Trophoblast cell (in vitro differentiated cells and primary cell): Measurements from ENCODE around the gene APOH.

ENCODE experiments used
- DNase-seq, 2 donors: peaks; one replicate each; pipeline ENCODE4 v3.0.0-alpha.2; 2016
- H2AFZ ChIP-seq: 2 replicates; pipeline ENCODE4 v1.6.1; 2013; ENCODE audit warnings: low read length, moderate library complexity, mild to moderate bottlenecking; ENCODE audit not compliant: insufficient read depth, poor library complexity
- H2AK5ac ChIP-seq: 2 replicates; pipeline ENCODE4 v1.6.1; 2013; ENCODE audit warnings: mild to moderate bottlenecking, low read length
- H2BK120ac ChIP-seq: 2 replicates; pipeline ENCODE4 v1.6.1; 2013; ENCODE audit warnings: low read length, mild to moderate bottlenecking, moderate library complexity; ENCODE audit not compliant: insufficient read depth, poor library complexity
- H2BK12ac ChIP-seq: 2 replicates; pipeline ENCODE4 v1.6.1; 2013; ENCODE audit warnings: mild to moderate bottlenecking, low read length, moderate library complexity
- H2BK5ac ChIP-seq: 2 replicates; pipeline ENCODE4 v1.6.1; 2013; ENCODE audit warnings: low read length, low read depth, moderate library complexity, mild to moderate bottlenecking; ENCODE audit not compliant: poor library complexity
- H3K14ac ChIP-seq: 2 replicates; pipeline ENCODE4 v1.6.1; 2013; ENCODE audit warnings: mild to moderate bottlenecking, low read length
- H3K18ac ChIP-seq: 2 replicates; pipeline ENCODE4 v1.6.1; 2013; ENCODE audit warnings: mild to moderate bottlenecking, low read length
- H3K23ac ChIP-seq: 2 replicates; pipeline ENCODE4 v1.6.1; 2013; ENCODE audit warnings: low read length
- H3K27ac ChIP-seq: 2 replicates; pipeline ENCODE4 v1.5.1; 2013; ENCODE audit warnings: low read depth, mild to moderate bottlenecking, inconsistent platforms, low read length, moderate library complexity
- H3K27me3 ChIP-seq: 2 replicates; pipeline ENCODE4 v1.6.1; 2013; ENCODE audit warnings: inconsistent platforms, mild to moderate bottlenecking, low read length, moderate library complexity; ENCODE audit not compliant: insufficient read depth
- H3K36me3 ChIP-seq, 2 experiments: 1 replicate in 1 of 2; 2 replicates in 1 of 2; pipeline ENCODE4 v1.6.1; 2013; ENCODE audit warnings: low read length in 2 of 2, mild to moderate bottlenecking in 2 of 2, moderate library complexity in 1 of 2; ENCODE audit not compliant: insufficient read depth in 2 of 2, control insufficient read depth in 1 of 2
- H3K4ac ChIP-seq: 2 replicates; pipeline ENCODE4 v1.6.1; 2013; ENCODE audit warnings: low read depth, mild to moderate bottlenecking, low read length, moderate library complexity
- H3K4me1 ChIP-seq, 2 experiments: 1 replicate in 1 of 2; 2 replicates in 1 of 2; pipeline ENCODE4 v1.6.1; 2013; ENCODE audit warnings: low read length in 2 of 2, mild to moderate bottlenecking in 2 of 2, moderate library complexity in 1 of 2; ENCODE audit not compliant: insufficient read depth in 2 of 2, control insufficient read depth in 1 of 2
- H3K4me2 ChIP-seq: 2 replicates; pipeline ENCODE4 v1.6.1; 2013; ENCODE audit warnings: inconsistent platforms, mild to moderate bottlenecking, low read length, moderate library complexity
- H3K4me3 ChIP-seq: 2 replicates; pipeline ENCODE4 v1.5.1; 2013; ENCODE audit warnings: mild to moderate bottlenecking, low read depth, low read length, inconsistent platforms
- H3K79me1 ChIP-seq: one replicate; pipeline ENCODE4 v1.6.1; 2013; ENCODE audit warnings: low read length
- H3K79me2 ChIP-seq: 2 replicates; pipeline ENCODE4 v1.6.1; 2013; ENCODE audit warnings: low read length, mild to moderate bottlenecking; ENCODE audit not compliant: control insufficient read depth, insufficient read depth, poor library complexity
- H3K9ac ChIP-seq: 2 replicates; pipeline ENCODE4 v1.6.1; 2013; ENCODE audit warnings: mild to moderate bottlenecking, low read length
- H3K9me3 ChIP-seq: 2 replicates; pipeline ENCODE4 v1.6.1; 2013; ENCODE audit warnings: low read depth, mild to moderate bottlenecking, control low read depth, inconsistent platforms, low read length; ENCODE audit not compliant: insufficient read depth
- H4K12ac ChIP-seq: 2 replicates; pipeline ENCODE4 v1.6.1; 2013; ENCODE audit warnings: low read depth, mild to moderate bottlenecking, low read length, moderate library complexity
- H4K8ac ChIP-seq: 2 replicates; pipeline ENCODE4 v1.6.1; 2013; ENCODE audit warnings: low read depth, mild to moderate bottlenecking, low read length, moderate library complexity
- H4K91ac ChIP-seq: one replicate; pipeline ENCODE4 v1.6.1; 2013; ENCODE audit warnings: low read depth, mild to moderate bottlenecking, low read length, moderate library complexity
- WGBS: extraction: QIAGEN DNeasy Blood & Tissue Kit; methylation state at CpG from one replicate; pipeline ENCODE4 v1.1.7; 2013; ENCODE audit warnings: missing lambda C conversion rate; ENCODE audit not compliant: insufficient read length, insufficient coverage; ENCODE audit errors: extremely low coverage; 5-methylcytosine and 5-hydroxymethylcytosine counted together

The APOH gene

DNA sequence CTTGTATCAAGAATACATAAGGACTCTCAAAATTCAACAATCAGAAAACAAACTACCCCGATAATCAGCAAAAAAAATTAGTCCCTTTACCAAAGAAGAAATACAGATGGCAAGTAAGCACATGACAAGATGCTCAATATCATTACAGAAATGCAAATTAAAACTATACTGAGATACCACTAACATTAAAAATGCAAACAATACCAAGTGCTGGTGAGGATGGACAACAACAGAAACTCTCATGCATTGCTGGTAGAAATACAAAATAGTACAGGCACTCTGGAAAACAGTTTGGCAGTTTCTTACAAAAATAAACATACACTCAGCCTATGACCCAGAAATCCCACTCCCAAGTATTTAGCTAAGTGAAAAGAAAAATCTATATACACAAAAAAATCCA is 44.8 kb downstream of the APOH start:
- Histone ChIP-seq H3K79me2 (no peaks in the 10 kb centered on the region), H3K4me3 (no peak overlapping the region), H3K4me1 (no peaks in the 10 kb centered on the region), H3K79me1 (no peaks in the 10 kb centered on the region), H3K27me3 (no peaks in the 10 kb centered on the region), H3K14ac (no peak overlapping the region), H3K36me3 (no peaks in the 10 kb centered on the region), H2AK5ac (no peak overlapping the region), H3K4ac (no peak overlapping the region), H3K9ac (no peak overlapping the region), H2BK12ac (no peak overlapping the region), H4K91ac (no peak overlapping the region), H3K4me2 (no peak overlapping the region), H3K9me3 (no peaks in the 10 kb centered on the region), H3K18ac (no peak overlapping the region), H4K8ac (no peak overlapping the region), H3K27ac (no peak overlapping the region), H2BK5ac (no peak overlapping the region), H2AFZ (no peak overlapping the region), H4K12ac (no peak overlapping the region), H2BK120ac (no peak overlapping the region), H3K23ac (no peak overlapping the region)
- no CpG with 5 or more reads among the region's 1 CpG for WGBS
- DNase-seq: no peak

DNA sequence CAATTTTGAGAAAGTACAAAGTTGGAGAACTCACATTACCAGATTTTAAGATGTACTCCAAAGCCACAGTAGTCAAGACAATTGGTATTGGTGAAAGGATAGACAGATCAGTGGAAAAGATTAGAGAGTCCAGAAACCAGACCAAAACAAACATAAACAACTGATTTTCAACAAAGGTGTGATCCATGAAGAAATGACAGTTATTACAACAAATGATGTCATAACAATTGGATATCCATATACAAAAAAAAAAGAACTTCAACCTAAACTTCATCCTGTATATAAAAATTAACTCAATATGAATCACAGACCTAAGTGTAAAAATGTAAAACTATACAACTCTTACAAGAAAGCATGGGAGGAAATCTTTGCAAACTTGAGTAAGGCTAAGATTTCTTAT is 45.7 kb downstream of the APOH start:
- H3K4me3 ChIP-seq: no peak overlapping the region
- no peak overlapping the region for H2BK120ac ChIP-seq
- no peaks in the 10 kb centered on the region for H3K36me3 ChIP-seq
- DNase-seq: no peak
- no peak overlapping the region for H2AFZ ChIP-seq
- no peak overlapping the region for H3K4me2 ChIP-seq
- H3K27me3 ChIP-seq: no peaks in the 10 kb centered on the region
- no peak overlapping the region for H3K18ac ChIP-seq
- no peak overlapping the region for H3K23ac ChIP-seq
- no peak overlapping the region for H4K8ac ChIP-seq
- H2BK12ac ChIP-seq: no peak overlapping the region
- no peak overlapping the region for H3K14ac ChIP-seq
- H2BK5ac ChIP-seq: no peak overlapping the region
- no peaks in the 10 kb centered on the region for H3K79me2 ChIP-seq
- H4K91ac ChIP-seq: no peak overlapping the region
- no peaks in the 10 kb centered on the region for H3K79me1 ChIP-seq
- no peak overlapping the region for H3K9ac ChIP-seq
- H2AK5ac ChIP-seq: no peak overlapping the region
- no peak overlapping the region for H3K27ac ChIP-seq
- H3K9me3 ChIP-seq: no peaks in the 10 kb centered on the region
- H4K12ac ChIP-seq: no peak overlapping the region
- no peak overlapping the region for H3K4ac ChIP-seq
- no peaks in the 10 kb centered on the region for H3K4me1 ChIP-seq

DNA sequence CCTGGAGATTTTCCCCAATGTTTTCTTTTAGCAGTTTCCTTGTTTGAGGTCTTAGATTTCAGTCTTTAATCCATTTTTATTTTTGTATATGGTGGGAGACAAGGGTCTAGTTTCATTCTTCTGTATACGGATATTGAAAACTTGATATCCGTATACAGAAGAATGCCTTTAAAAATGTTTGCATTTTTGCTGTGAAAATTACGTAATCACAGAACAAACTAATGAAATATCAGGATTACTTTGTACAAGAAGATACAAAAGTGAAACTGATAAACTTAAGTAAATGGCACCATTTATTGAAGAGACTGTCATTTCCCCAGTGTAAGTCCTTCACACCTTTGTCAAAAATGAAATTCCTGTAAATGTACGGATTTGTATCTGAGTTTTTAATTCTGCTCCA is 50.6 kb downstream of the APOH start:
- H2BK120ac ChIP-seq: no peak overlapping the region
- no peak overlapping the region for H3K27ac ChIP-seq
- DNase-seq: no peak
- no peaks in the 10 kb centered on the region for H3K27me3 ChIP-seq
- no peak overlapping the region for H3K9ac ChIP-seq
- H3K4me1 ChIP-seq: no peaks in the 10 kb centered on the region
- no peak overlapping the region for H3K4me3 ChIP-seq
- no peak overlapping the region for H4K12ac ChIP-seq
- no peaks in the 10 kb centered on the region for H3K79me1 ChIP-seq
- no peak overlapping the region for H3K23ac ChIP-seq
- H4K8ac ChIP-seq: no peak overlapping the region
- H3K14ac ChIP-seq: no peak overlapping the region
- H2AK5ac ChIP-seq: no peak overlapping the region
- H2BK5ac ChIP-seq: no peak overlapping the region
- H2BK12ac ChIP-seq: no peak overlapping the region
- H4K91ac ChIP-seq: no peak overlapping the region
- H3K4ac ChIP-seq: no peak overlapping the region
- H3K4me2 ChIP-seq: no peak overlapping the region
- no peaks in the 10 kb centered on the region for H3K36me3 ChIP-seq
- H3K79me2 ChIP-seq: no peaks in the 10 kb centered on the region
- no peak overlapping the region for H2AFZ ChIP-seq
- no CpG with 5 or more reads among the region's 4 CpGs for WGBS
- no peaks in the 10 kb centered on the region for H3K9me3 ChIP-seq
- no peak overlapping the region for H3K18ac ChIP-seq

DNA sequence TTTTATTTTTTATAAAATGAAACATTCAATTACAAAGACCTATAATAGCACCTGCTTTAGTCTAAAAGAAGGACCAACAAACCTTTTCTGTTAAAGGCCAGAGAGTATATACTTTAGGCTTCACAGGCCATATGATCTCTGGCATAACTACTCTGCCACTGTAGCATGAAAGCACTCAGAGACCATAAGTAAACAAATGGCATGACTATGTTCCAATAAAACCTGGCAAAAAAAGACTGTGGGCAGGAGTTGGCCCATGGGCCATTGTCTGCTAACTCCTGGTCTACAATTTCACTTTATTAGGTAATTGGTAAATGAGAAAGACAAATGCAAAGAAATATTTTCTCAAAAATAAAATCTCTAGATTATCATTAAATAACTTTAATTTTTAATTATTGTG is 52.2 kb downstream of the APOH start:
- Histone ChIP-seq H4K8ac (no peak overlapping the region), H2AK5ac (no peak overlapping the region), H2AFZ (no peak overlapping the region), H3K27me3 (no peaks in the 10 kb centered on the region), H3K4me3 (no peak overlapping the region), H3K27ac (no peak overlapping the region), H3K18ac (no peak overlapping the region), H3K79me2 (no peaks in the 10 kb centered on the region), H3K79me1 (no peaks in the 10 kb centered on the region), H3K4me2 (no peak overlapping the region), H3K4ac (no peak overlapping the region), H3K23ac (no peak overlapping the region), H4K12ac (no peak overlapping the region), H2BK12ac (no peak overlapping the region), H3K4me1 (no peaks in the 10 kb centered on the region), H3K9ac (no peak overlapping the region), H4K91ac (no peak overlapping the region), H3K9me3 (no peaks in the 10 kb centered on the region), H3K36me3 (no peaks in the 10 kb centered on the region), H2BK5ac (no peak overlapping the region), H2BK120ac (no peak overlapping the region), H3K14ac (no peak overlapping the region)
- no peak for DNase-seq

DNA sequence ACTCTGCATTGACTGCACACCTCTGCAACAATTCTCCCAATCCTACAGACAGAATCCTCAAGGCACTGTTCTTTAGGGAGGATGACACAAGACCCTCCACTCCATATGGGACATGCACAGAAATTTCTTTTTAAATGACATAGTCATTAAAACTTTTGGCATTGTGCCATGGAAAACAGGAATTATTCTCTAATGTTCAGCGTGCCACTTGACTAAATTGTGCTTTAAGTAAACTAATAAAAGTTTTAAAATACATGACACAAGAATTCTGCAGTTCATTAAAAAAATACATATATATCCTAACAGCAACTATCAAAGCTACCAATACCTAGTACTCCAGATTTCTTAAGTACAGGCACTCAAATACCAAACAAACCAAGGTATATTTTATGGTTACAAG is 53.3 kb downstream of the APOH start:
- WGBS: no CpG with 5 or more reads among the region's 1 CpG

More for the DNA sequence above, 53.3 kb downstream of the APOH start:
- H3K27ac ChIP-seq: no peak overlapping the region
- no peak overlapping the region for H2AK5ac ChIP-seq
- H3K79me1 ChIP-seq: no peaks in the 10 kb centered on the region
- H3K36me3 ChIP-seq: no peaks in the 10 kb centered on the region
- H2AFZ ChIP-seq: no peak overlapping the region
- H4K12ac ChIP-seq: no peak overlapping the region
- H3K9ac ChIP-seq: no peak overlapping the region
- no peak for DNase-seq
- H3K18ac ChIP-seq: no peak overlapping the region
- H2BK120ac ChIP-seq: no peak overlapping the region
- no peaks in the 10 kb centered on the region for H3K9me3 ChIP-seq
- H3K14ac ChIP-seq: no peak overlapping the region
- no peaks in the 10 kb centered on the region for H3K27me3 ChIP-seq
- no peaks in the 10 kb centered on the region for H3K4me1 ChIP-seq
- H2BK12ac ChIP-seq: no peak overlapping the region
- no peak overlapping the region for H3K23ac ChIP-seq
- H3K4me2 ChIP-seq: no peak overlapping the region
- H2BK5ac ChIP-seq: no peak overlapping the region
- H4K91ac ChIP-seq: no peak overlapping the region
- no peak overlapping the region for H3K4ac ChIP-seq
- no peaks in the 10 kb centered on the region for H3K79me2 ChIP-seq
- no peak overlapping the region for H4K8ac ChIP-seq
- no peak overlapping the region for H3K4me3 ChIP-seq
